ENCODE results near the gene DMD.

Gene DMD

GRCh38 chrX:31464306-31464915, 1746.9 kb downstream of the DMD start:
- Histone ChIP-seq H2AFZ (ENCODE audit: low read length, unreplicated experiment) (no peak overlapping the region), H3K4me1 (ENCODE audit: control insufficient read depth, insufficient read depth, low read length, unreplicated experiment) (peaks cover 7% of the 10 kb centered on the region), H3K36me3 (ENCODE audit: insufficient read depth, low read length) (no peaks in the 10 kb centered on the region), H3K4me3 (ENCODE audit: low read depth, low read length) (no peak overlapping the region), H3K27ac (ENCODE audit: low read depth, low read length) (no peak overlapping the region), H3K27me3 (ENCODE audit: insufficient read depth, low read length) (no peaks in the 10 kb centered on the region), H3K79me2 (ENCODE audit: control insufficient read depth, insufficient read depth, low read length, unreplicated experiment) (no peaks in the 10 kb centered on the region)

GRCh38 chrX:31461266-31461665, 1750.1 kb downstream of the DMD start:
- Histone ChIP-seq H3K27ac (ENCODE audit: low read depth, low read length) (no peak overlapping the region), H2AFZ (ENCODE audit: low read length, unreplicated experiment) (no peak overlapping the region), H3K4me1 (ENCODE audit: control insufficient read depth, insufficient read depth, low read length, unreplicated experiment) (peaks cover 14% of the 10 kb centered on the region), H3K36me3 (ENCODE audit: insufficient read depth, low read length) (no peaks in the 10 kb centered on the region), H3K27me3 (ENCODE audit: insufficient read depth, low read length) (no peaks in the 10 kb centered on the region), H3K4me3 (ENCODE audit: low read depth, low read length) (no peak overlapping the region), H3K79me2 (ENCODE audit: control insufficient read depth, insufficient read depth, low read length, unreplicated experiment) (no peaks in the 10 kb centered on the region)

GRCh38 chrX:31459361-31459760, 1752.0 kb downstream of the DMD start:
- H3K27ac ChIP-seq (ENCODE audit: low read depth, low read length) = peak overlapping the region; percentile 44
- H3K4me1 ChIP-seq (ENCODE audit: control insufficient read depth, insufficient read depth, low read length, unreplicated experiment) = peaks cover 14% of the 10 kb centered on the region
- no peak overlapping the region for H2AFZ ChIP-seq (ENCODE audit: low read length, unreplicated experiment)
- no peaks in the 10 kb centered on the region for H3K36me3 ChIP-seq (ENCODE audit: insufficient read depth, low read length)
- H3K79me2 ChIP-seq (ENCODE audit: control insufficient read depth, insufficient read depth, low read length, unreplicated experiment) = no peaks in the 10 kb centered on the region
- H3K27me3 ChIP-seq (ENCODE audit: insufficient read depth, low read length) = no peaks in the 10 kb centered on the region
- H3K4me3 ChIP-seq (ENCODE audit: low read depth, low read length) = peak overlapping the region; percentile 58

- Histone ChIP-seq H3K79me2 (ENCODE audit: control insufficient read depth, insufficient read depth, low read length, unreplicated experiment) (no peaks in the 10 kb centered on the region), H3K27me3 (ENCODE audit: insufficient read depth, low read length) (no peaks in the 10 kb centered on the region), H3K36me3 (ENCODE audit: insufficient read depth, low read length) (no peaks in the 10 kb centered on the region), H3K27ac (ENCODE audit: low read depth, low read length) (no peak overlapping the region), H2AFZ (ENCODE audit: low read length, unreplicated experiment) (no peak overlapping the region), H3K4me1 (ENCODE audit: control insufficient read depth, insufficient read depth, low read length, unreplicated experiment) (no peaks in the 10 kb centered on the region), H3K4me3 (ENCODE audit: low read depth, low read length) (no peak overlapping the region)
These were observed 1761.4 kb downstream of the DMD start for GRCh38 chrX:31449965-31450364.

- H3K79me2 ChIP-seq (ENCODE audit: control insufficient read depth, insufficient read depth, low read length, unreplicated experiment) = no peaks in the 10 kb centered on the region
- H3K4me3 ChIP-seq (ENCODE audit: low read depth, low read length) = no peak overlapping the region
- no peaks in the 10 kb centered on the region for H3K4me1 ChIP-seq (ENCODE audit: control insufficient read depth, insufficient read depth, low read length, unreplicated experiment)
- no peak overlapping the region for H2AFZ ChIP-seq (ENCODE audit: low read length, unreplicated experiment)
- H3K36me3 ChIP-seq (ENCODE audit: insufficient read depth, low read length) = no peaks in the 10 kb centered on the region
- no peaks in the 10 kb centered on the region for H3K27me3 ChIP-seq (ENCODE audit: insufficient read depth, low read length)
- H3K27ac ChIP-seq (ENCODE audit: low read depth, low read length) = no peak overlapping the region
These were observed 1762.3 kb downstream of the DMD start for GRCh38 chrX:31449081-31449480.

- no peaks in the 10 kb centered on the region for H3K79me2 ChIP-seq (ENCODE audit: control insufficient read depth, insufficient read depth, low read length, unreplicated experiment)
- H3K27ac ChIP-seq (ENCODE audit: low read depth, low read length) = no peak overlapping the region
- no peaks in the 10 kb centered on the region for H3K27me3 ChIP-seq (ENCODE audit: insufficient read depth, low read length)
- H2AFZ ChIP-seq (ENCODE audit: low read length, unreplicated experiment) = no peak overlapping the region
- H3K4me1 ChIP-seq (ENCODE audit: control insufficient read depth, insufficient read depth, low read length, unreplicated experiment) = no peaks in the 10 kb centered on the region
- H3K4me3 ChIP-seq (ENCODE audit: low read depth, low read length) = no peak overlapping the region
- H3K36me3 ChIP-seq (ENCODE audit: insufficient read depth, low read length) = no peaks in the 10 kb centered on the region
These were observed 1765.8 kb downstream of the DMD start for GRCh38 chrX:31445542-31445941.

- Histone ChIP-seq H3K4me1 (ENCODE audit: control insufficient read depth, insufficient read depth, low read length, unreplicated experiment) (no peaks in the 10 kb centered on the region), H3K27ac (ENCODE audit: low read depth, low read length) (no peak overlapping the region), H3K79me2 (ENCODE audit: control insufficient read depth, insufficient read depth, low read length, unreplicated experiment) (no peaks in the 10 kb centered on the region), H3K36me3 (ENCODE audit: insufficient read depth, low read length) (no peaks in the 10 kb centered on the region), H3K27me3 (ENCODE audit: insufficient read depth, low read length) (no peaks in the 10 kb centered on the region), H3K4me3 (ENCODE audit: low read depth, low read length) (no peak overlapping the region), H2AFZ (ENCODE audit: low read length, unreplicated experiment) (no peak overlapping the region)
These were observed 1767.7 kb downstream of the DMD start for GRCh38 chrX:31443654-31444053.

GRCh38 chrX:31440546-31440945, 1770.8 kb downstream of the DMD start:
- Histone ChIP-seq H3K36me3 (ENCODE audit: insufficient read depth, low read length) (no peaks in the 10 kb centered on the region), H3K27ac (ENCODE audit: low read depth, low read length) (no peak overlapping the region), H3K4me3 (ENCODE audit: low read depth, low read length) (no peak overlapping the region), H3K4me1 (ENCODE audit: control insufficient read depth, insufficient read depth, low read length, unreplicated experiment) (no peaks in the 10 kb centered on the region), H3K27me3 (ENCODE audit: insufficient read depth, low read length) (no peaks in the 10 kb centered on the region), H2AFZ (ENCODE audit: low read length, unreplicated experiment) (no peak overlapping the region), H3K79me2 (ENCODE audit: control insufficient read depth, insufficient read depth, low read length, unreplicated experiment) (no peaks in the 10 kb centered on the region)

- H3K79me2 ChIP-seq (ENCODE audit: control insufficient read depth, insufficient read depth, low read length, unreplicated experiment) = no peaks in the 10 kb centered on the region
- no peaks in the 10 kb centered on the region for H3K36me3 ChIP-seq (ENCODE audit: insufficient read depth, low read length)
- H3K4me1 ChIP-seq (ENCODE audit: control insufficient read depth, insufficient read depth, low read length, unreplicated experiment) = no peaks in the 10 kb centered on the region
- H3K27ac ChIP-seq (ENCODE audit: low read depth, low read length) = no peak overlapping the region
- H3K4me3 ChIP-seq (ENCODE audit: low read depth, low read length) = no peak overlapping the region
- H2AFZ ChIP-seq (ENCODE audit: low read length, unreplicated experiment) = no peak overlapping the region
- no peaks in the 10 kb centered on the region for H3K27me3 ChIP-seq (ENCODE audit: insufficient read depth, low read length)
These were observed 1774.9 kb downstream of the DMD start for GRCh38 chrX:31436424-31436823.

GRCh38 chrX:31435592-31435991, 1775.8 kb downstream of the DMD start:
- Histone ChIP-seq H3K36me3 (ENCODE audit: insufficient read depth, low read length) (no peaks in the 10 kb centered on the region), H3K4me1 (ENCODE audit: control insufficient read depth, insufficient read depth, low read length, unreplicated experiment) (no peaks in the 10 kb centered on the region), H3K27ac (ENCODE audit: low read depth, low read length) (no peak overlapping the region), H3K4me3 (ENCODE audit: low read depth, low read length) (no peak overlapping the region), H3K79me2 (ENCODE audit: control insufficient read depth, insufficient read depth, low read length, unreplicated experiment) (no peaks in the 10 kb centered on the region), H3K27me3 (ENCODE audit: insufficient read depth, low read length) (no peaks in the 10 kb centered on the region), H2AFZ (ENCODE audit: low read length, unreplicated experiment) (no peak overlapping the region)

- H3K36me3 ChIP-seq (ENCODE audit: insufficient read depth, low read length) = no peaks in the 10 kb centered on the region
- H3K4me3 ChIP-seq (ENCODE audit: low read depth, low read length) = no peak overlapping the region
- no peaks in the 10 kb centered on the region for H3K4me1 ChIP-seq (ENCODE audit: control insufficient read depth, insufficient read depth, low read length, unreplicated experiment)
- no peak overlapping the region for H3K27ac ChIP-seq (ENCODE audit: low read depth, low read length)
- H3K79me2 ChIP-seq (ENCODE audit: control insufficient read depth, insufficient read depth, low read length, unreplicated experiment) = no peaks in the 10 kb centered on the region
- H3K27me3 ChIP-seq (ENCODE audit: insufficient read depth, low read length) = no peaks in the 10 kb centered on the region
- H2AFZ ChIP-seq (ENCODE audit: low read length, unreplicated experiment) = no peak overlapping the region
These were observed 1777.5 kb downstream of the DMD start for GRCh38 chrX:31433856-31434255.
